Measurements from ENCODE around the gene GRIFIN.

The GRIFIN gene

GRCh38 chr7:2488272-2488645 lies 12.1 kb upstream of the GRIFIN start:
- no peak for TF ChIP-seq ZFX (IDR thresholded peaks at IDR 0.05)
- TF ChIP-seq CTCF (conservative IDR thresholded peaks at IDR 0.05) = no peak
- no peak overlapping the region for H3K27ac ChIP-seq

- H3K27ac ChIP-seq = no peak overlapping the region
- no peak for TF ChIP-seq ZFX (IDR thresholded peaks at IDR 0.05)
- no peak for TF ChIP-seq CTCF (conservative IDR thresholded peaks at IDR 0.05)
Measured at GRCh38 chr7:2487586-2488271, 11.5 kb upstream of the GRIFIN start.

- no peak for TF ChIP-seq CTCF (conservative IDR thresholded peaks at IDR 0.05)
- TF ChIP-seq ZFX (IDR thresholded peaks at IDR 0.05) = no peak
Measured at GRCh38 chr7:2484868-2485267, 8.7 kb upstream of the GRIFIN start.

GRCh38 chr7:2483494-2483893 lies 7.3 kb upstream of the GRIFIN start:
- TF ChIP-seq ZFX (IDR thresholded peaks at IDR 0.05) = no peak
- no peak for TF ChIP-seq CTCF (conservative IDR thresholded peaks at IDR 0.05)
- H3K27ac ChIP-seq = no peak overlapping the region

More at GRCh38 chr7:2484868-2485267, 8.7 kb upstream of the GRIFIN start:
- no peak overlapping the region for H3K27ac ChIP-seq

GRCh38 chr7:2482725-2483451 lies 6.7 kb upstream of the GRIFIN start:
- TF ChIP-seq ZFX (IDR thresholded peaks at IDR 0.05) = no peak
- no peak for TF ChIP-seq CTCF (conservative IDR thresholded peaks at IDR 0.05)
- H3K27ac ChIP-seq = no peak overlapping the region

GRCh38 chr7:2481195-2481594 lies 5.0 kb upstream of the GRIFIN start:
- H3K27ac ChIP-seq = no peak overlapping the region
- TF ChIP-seq ZFX (IDR thresholded peaks at IDR 0.05) = no peak
- no peak for TF ChIP-seq CTCF (conservative IDR thresholded peaks at IDR 0.05)

GRCh38 chr7:2480070-2480408 lies 3.8 kb upstream of the GRIFIN start:
- TF ChIP-seq CTCF (conservative IDR thresholded peaks at IDR 0.05) (no peak), ZFX (IDR thresholded peaks at IDR 0.05) (no peak)
- peak overlapping the region; percentile 79 for H3K27ac ChIP-seq
